Measurements from ENCODE around the gene TJP1. TPM values are rescaled to one million over a fixed set of nuclear protein-coding genes. Genes with fewer than 3 reads are reported as not detected.

Gene TJP1
- total and polyA plus RNA-seq, 2 experiments from 2014 or later, result 39.2 to 51.2 TPM

DNA sequence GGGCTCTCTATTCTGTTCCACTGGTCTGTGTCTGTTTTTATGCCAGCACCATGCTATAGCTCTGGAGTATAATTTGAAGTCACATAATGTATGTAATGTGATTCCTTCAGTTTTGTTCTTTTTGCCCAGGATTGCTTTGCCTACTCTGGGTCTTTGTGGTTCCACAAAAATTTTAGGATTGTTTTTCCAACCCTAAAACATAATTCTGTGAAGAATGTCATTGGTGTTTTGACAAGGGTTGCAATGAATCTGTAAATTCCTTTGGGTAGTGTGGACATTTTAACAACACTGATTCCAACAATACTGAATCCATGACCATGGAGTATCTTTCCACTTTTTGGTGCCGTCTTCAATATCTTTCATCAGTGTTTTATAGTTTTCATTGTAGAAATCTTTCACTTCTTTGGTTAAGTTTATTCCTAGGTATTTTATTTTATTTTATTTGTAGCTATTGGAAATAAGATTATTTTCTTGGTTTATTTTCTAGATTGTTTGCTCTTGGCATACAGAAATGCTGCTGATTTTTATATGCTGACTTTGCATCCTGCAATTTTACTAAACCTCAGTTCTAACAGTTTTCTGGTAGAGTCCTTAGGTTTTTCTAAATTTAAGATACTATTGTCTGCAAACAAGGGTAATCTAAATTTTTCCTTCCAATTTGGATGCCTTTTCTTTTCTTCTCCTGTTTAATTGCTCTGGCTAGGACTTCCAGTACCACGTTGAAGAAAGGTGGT, 29.7 kb downstream of the TJP1 start:
- in situ Hi-C loops (cut with MboI), result no loop called here
- WGBS, 2 experiments (ENCODE audit: low coverage in 1 of 2, low lambda C conversion rate in 2 of 2, missing lambda C conversion rate in 2 of 2), result 95 to 98% methylated on average over 2 of the region's 2 CpGs
- no peaks in the 10 kb centered on the region for H3K27me3 ChIP-seq (replicated peaks; ENCODE audit: insufficient read depth)
- no peak for DNase-seq
- peaks cover 7% of the 10 kb centered on the region; the same call in 1 of the 2 replicates for H3F3A ChIP-seq (ENCODE audit: insufficient read depth)
- H3K9me3 ChIP-seq (ENCODE audit: low read depth), result no peaks in the 10 kb centered on the region
- H3K36me3 ChIP-seq (ENCODE audit: low read depth), result peaks cover 27% of the 10 kb centered on the region; the same call in 1 of the 2 replicates
- H2AFZ ChIP-seq, result no peak overlapping the region
- H3K79me2 ChIP-seq (ENCODE audit: insufficient read depth), result peaks cover 100% of the 10 kb centered on the region
- no peak overlapping the region for H3K27ac ChIP-seq
- H3K4me1 ChIP-seq (ENCODE audit: insufficient read depth), result peaks cover 24% of the 10 kb centered on the region
- H3K4me3 ChIP-seq, result no peak overlapping the region
- no peak overlapping the region for H3K4me2 ChIP-seq (ENCODE audit: unreplicated experiment)
- H4K20me1 ChIP-seq (ENCODE audit: insufficient read depth), result no peaks in the 10 kb centered on the region; the same call in 1 of the 2 replicates
- no peak overlapping the region for H3K9ac ChIP-seq
- no peak for TF ChIP-seq EZH2phosphoT487 (IDR thresholded peaks at IDR 0.05; ENCODE audit: insufficient read depth, low read depth)
- no peak for TF ChIP-seq EZH2 (IDR thresholded peaks at IDR 0.05; ENCODE audit: insufficient read depth, poor library complexity, severe bottlenecking)
- H3K9me2 ChIP-seq (ENCODE audit: insufficient read depth), result no peaks in the 10 kb centered on the region

- Histone ChIP-seq H3K4me2 (ENCODE audit: unreplicated experiment) (no peak overlapping the region), H3K9me2 (ENCODE audit: insufficient read depth) (no peaks in the 10 kb centered on the region), H3K4me1 (ENCODE audit: insufficient read depth) (peaks cover 24% of the 10 kb centered on the region), H3K9me3 (ENCODE audit: low read depth) (no peaks in the 10 kb centered on the region), H3K27me3 (replicated peaks; ENCODE audit: insufficient read depth) (no peaks in the 10 kb centered on the region), H3K27ac (no peak overlapping the region), H2AFZ (no peak overlapping the region), H3K36me3 (ENCODE audit: low read depth) (peaks cover 9% of the 10 kb centered on the region), H4K20me1 (ENCODE audit: insufficient read depth) (no peaks in the 10 kb centered on the region; the same call in 1 of the 2 replicates), H3F3A (ENCODE audit: insufficient read depth) (peaks cover 10% of the 10 kb centered on the region; the same call in 1 of the 2 replicates), H3K4me3 (no peak overlapping the region), H3K9ac (no peak overlapping the region), H3K79me2 (ENCODE audit: insufficient read depth) (peaks cover 100% of the 10 kb centered on the region)
- in situ Hi-C loops (cut with MboI), result no loop called here
- no peak for TF ChIP-seq EZH2phosphoT487 (IDR thresholded peaks at IDR 0.05; ENCODE audit: insufficient read depth, low read depth)
- TF ChIP-seq EZH2 (IDR thresholded peaks at IDR 0.05; ENCODE audit: insufficient read depth, poor library complexity, severe bottlenecking), result no peak
- no peak for DNase-seq
- WGBS, 2 experiments (ENCODE audit: low coverage in 1 of 2, low lambda C conversion rate in 2 of 2, missing lambda C conversion rate in 2 of 2), result 95 to 96% methylated on average over 6 of the region's 6 CpGs
Measured at GRCh38 chr15:29790607-29791006, 31.7 kb downstream of the TJP1 start.

DNA sequence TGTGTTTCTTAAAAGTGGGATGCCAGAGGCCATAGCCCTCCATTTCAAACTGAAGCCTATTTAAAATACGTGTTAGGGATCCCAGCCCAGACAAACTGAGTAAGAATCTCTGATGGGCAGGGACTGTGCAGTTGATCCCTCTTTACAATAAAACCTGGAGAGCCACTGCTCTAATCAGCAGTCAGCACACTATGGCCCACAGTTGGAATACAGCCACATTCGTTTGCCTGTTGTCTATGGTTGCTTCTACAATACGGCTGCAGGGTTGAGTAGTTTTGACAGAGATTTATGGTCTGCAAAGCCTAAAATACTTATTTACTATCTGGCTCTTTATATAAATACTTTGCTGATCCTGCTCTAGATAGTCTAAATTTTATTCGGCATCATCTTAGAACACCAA, 32.4 kb downstream of the TJP1 start:
- in situ Hi-C loops (cut with MboI), result no loop called here
- Histone ChIP-seq H3K27ac (no peak overlapping the region), H3K9me2 (ENCODE audit: insufficient read depth) (no peaks in the 10 kb centered on the region), H3K4me1 (ENCODE audit: insufficient read depth) (peaks cover 24% of the 10 kb centered on the region), H3K9me3 (ENCODE audit: low read depth) (no peaks in the 10 kb centered on the region), H3K4me3 (no peak overlapping the region), H3K79me2 (ENCODE audit: insufficient read depth) (peaks cover 100% of the 10 kb centered on the region), H3K27me3 (replicated peaks; ENCODE audit: insufficient read depth) (no peaks in the 10 kb centered on the region), H2AFZ (no peak overlapping the region), H3K36me3 (ENCODE audit: low read depth) (peaks cover 9% of the 10 kb centered on the region), H3K4me2 (ENCODE audit: unreplicated experiment) (no peak overlapping the region), H3K9ac (no peak overlapping the region), H3F3A (ENCODE audit: insufficient read depth) (peaks cover 10% of the 10 kb centered on the region; the same call in 1 of the 2 replicates), H4K20me1 (ENCODE audit: insufficient read depth) (no peaks in the 10 kb centered on the region; the same call in 1 of the 2 replicates)
- 91 to 96% methylated on average over 4 of the region's 4 CpGs for WGBS, 2 experiments (ENCODE audit: low coverage in 1 of 2, low lambda C conversion rate in 2 of 2, missing lambda C conversion rate in 2 of 2)
- no peak for DNase-seq
- no peak for TF ChIP-seq EZH2phosphoT487 (IDR thresholded peaks at IDR 0.05; ENCODE audit: insufficient read depth, low read depth)
- no peak for TF ChIP-seq EZH2 (IDR thresholded peaks at IDR 0.05; ENCODE audit: insufficient read depth, poor library complexity, severe bottlenecking)

- H3F3A ChIP-seq (ENCODE audit: insufficient read depth), result peaks cover 10% of the 10 kb centered on the region; the same call in 1 of the 2 replicates
- H3K9me2 ChIP-seq (ENCODE audit: insufficient read depth), result no peaks in the 10 kb centered on the region
- no peak overlapping the region for H3K9ac ChIP-seq
- TF ChIP-seq EZH2phosphoT487 (IDR thresholded peaks at IDR 0.05; ENCODE audit: insufficient read depth, low read depth), result no peak
- TF ChIP-seq EZH2 (IDR thresholded peaks at IDR 0.05; ENCODE audit: insufficient read depth, poor library complexity, severe bottlenecking), result no peak
- WGBS, 2 experiments (ENCODE audit: low coverage in 1 of 2, low lambda C conversion rate in 2 of 2, missing lambda C conversion rate in 2 of 2), result 47 to 54% methylated on average over 4 of the region's 4 CpGs
- peaks cover 3% of the 10 kb centered on the region for H3K36me3 ChIP-seq (ENCODE audit: low read depth)
- no peak overlapping the region for H2AFZ ChIP-seq
- peaks cover 24% of the 10 kb centered on the region for H3K4me1 ChIP-seq (ENCODE audit: insufficient read depth)
- in situ Hi-C loops (cut with MboI), result no loop called here
- DNase-seq, result no peak
- peaks cover 100% of the 10 kb centered on the region for H3K79me2 ChIP-seq (ENCODE audit: insufficient read depth)
- no peaks in the 10 kb centered on the region for H3K27me3 ChIP-seq (replicated peaks; ENCODE audit: insufficient read depth)
- peak overlapping the region; percentile 20 for H3K4me2 ChIP-seq (ENCODE audit: unreplicated experiment)
- H3K9me3 ChIP-seq (ENCODE audit: low read depth), result no peaks in the 10 kb centered on the region
- H3K4me3 ChIP-seq, result no peak overlapping the region
- no peak overlapping the region for H3K27ac ChIP-seq
- H4K20me1 ChIP-seq (ENCODE audit: insufficient read depth), result no peaks in the 10 kb centered on the region; the same call in 1 of the 2 replicates
Measured at GRCh38 chr15:29788433-29789034, 33.7 kb downstream of the TJP1 start.

Measured in GM23248 (cell line).